IPS-18c (cell line): ENCODE measurements around the gene PLXNC1.

Experiments used
- H3K4me3 ChIP-seq: 2 replicates; pipeline ENCODE4 v1.7.0; 2013; ENCODE audit warnings: low read depth, mild to moderate bottlenecking, low read length, moderate library complexity; ENCODE audit not compliant: insufficient read depth
- H3K9me3 ChIP-seq: one replicate; pipeline ENCODE4 v1.6.1; 2013; ENCODE audit warnings: mild to moderate bottlenecking, low read length, moderate library complexity; ENCODE audit not compliant: control insufficient read depth, insufficient read depth

The PLXNC1 gene

GRCh38 chr12:94126067-94126466 is 22.3 kb upstream of the PLXNC1 start:
- Histone ChIP-seq H3K4me3 (no peak overlapping the region), H3K9me3 (no peaks in the 10 kb centered on the region)

GRCh38 chr12:94127239-94128131 is 20.9 kb upstream of the PLXNC1 start:
- no peaks in the 10 kb centered on the region for H3K9me3 ChIP-seq
- no peak overlapping the region for H3K4me3 ChIP-seq

- no peak overlapping the region for H3K4me3 ChIP-seq
- H3K9me3 ChIP-seq: no peaks in the 10 kb centered on the region
Measured at GRCh38 chr12:94128280-94128679, 20.1 kb upstream of the PLXNC1 start.

- Histone ChIP-seq H3K4me3 (no peak overlapping the region), H3K9me3 (no peaks in the 10 kb centered on the region)
Measured at GRCh38 chr12:94133964-94134795, 14.2 kb upstream of the PLXNC1 start.

GRCh38 chr12:94135896-94136295 is 12.5 kb upstream of the PLXNC1 start:
- H3K4me3 ChIP-seq: no peak overlapping the region
- no peaks in the 10 kb centered on the region for H3K9me3 ChIP-seq

- no peaks in the 10 kb centered on the region for H3K9me3 ChIP-seq
- no peak overlapping the region for H3K4me3 ChIP-seq
Measured at GRCh38 chr12:94139816-94140215, 8.6 kb upstream of the PLXNC1 start.

- H3K9me3 ChIP-seq: no peaks in the 10 kb centered on the region
- no peak overlapping the region for H3K4me3 ChIP-seq
Measured at GRCh38 chr12:94140556-94140955, 7.8 kb upstream of the PLXNC1 start.

DNA sequence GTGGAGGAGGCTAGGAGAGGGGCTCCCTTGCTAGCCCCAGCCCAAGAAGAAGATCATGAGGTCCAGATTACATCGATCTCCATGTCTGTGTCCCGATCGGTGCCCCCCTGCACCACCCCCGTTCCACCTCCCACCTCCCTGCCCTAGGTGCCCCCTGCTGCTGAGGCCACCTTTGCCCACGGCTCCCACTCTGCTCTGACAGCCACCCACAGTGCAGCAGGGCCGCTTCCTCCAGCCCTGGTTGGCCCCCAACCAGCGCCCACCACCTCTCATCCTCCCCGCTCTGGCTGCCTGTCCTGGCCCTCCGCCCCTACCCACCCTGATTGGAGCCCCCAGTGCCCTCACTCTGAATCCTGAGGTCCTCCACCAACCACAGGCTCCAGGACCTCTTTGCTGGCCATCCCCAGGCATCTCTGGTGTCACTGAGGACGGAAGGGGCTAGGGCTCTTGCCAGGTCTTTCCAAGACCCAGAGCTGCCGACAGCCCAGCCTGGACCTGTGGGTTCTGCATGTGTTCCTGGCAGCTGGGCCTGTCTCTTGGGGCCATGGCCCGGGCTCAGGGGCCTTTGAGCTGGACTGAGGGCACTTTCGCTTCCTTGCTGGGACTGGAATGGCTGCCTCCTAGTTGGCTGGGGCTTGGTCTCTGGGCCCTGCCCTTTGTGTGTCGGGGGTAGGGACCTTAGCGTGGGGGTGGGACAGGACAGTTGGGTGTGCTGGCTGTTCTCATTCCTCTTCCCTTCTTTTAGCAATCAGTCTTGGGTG is 7.2 kb upstream of the PLXNC1 start:
- Histone ChIP-seq H3K4me3 (no peak overlapping the region), H3K9me3 (no peaks in the 10 kb centered on the region)

DNA sequence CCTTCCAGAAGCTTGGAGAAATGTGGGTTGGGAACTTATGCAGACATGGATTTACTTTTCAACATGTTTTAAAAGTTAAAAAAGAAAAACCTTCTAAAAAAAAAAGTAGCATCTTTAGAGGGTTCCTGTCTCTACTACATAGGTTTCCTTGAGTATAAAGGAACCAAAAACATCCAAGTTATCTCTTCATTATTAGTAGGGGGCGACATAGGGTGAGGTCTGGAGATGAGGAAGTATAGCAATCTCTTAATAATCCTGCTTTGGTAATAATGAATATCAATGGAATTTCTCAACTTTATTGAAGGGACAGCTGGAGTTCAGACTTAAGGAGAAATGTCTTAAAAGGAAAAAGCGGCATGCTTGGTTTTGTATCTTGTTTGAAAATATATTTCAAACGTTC is 6.5 kb upstream of the PLXNC1 start:
- H3K4me3 ChIP-seq: no peak overlapping the region
- no peaks in the 10 kb centered on the region for H3K9me3 ChIP-seq

- Histone ChIP-seq H3K4me3 (no peak overlapping the region), H3K9me3 (no peaks in the 10 kb centered on the region)
Measured at GRCh38 chr12:94143438-94143837, 4.9 kb upstream of the PLXNC1 start.

GRCh38 chr12:94143951-94144350 is 4.4 kb upstream of the PLXNC1 start:
- H3K4me3 ChIP-seq: no peak overlapping the region
- no peaks in the 10 kb centered on the region for H3K9me3 ChIP-seq

GRCh38 chr12:94144781-94145180 is 3.6 kb upstream of the PLXNC1 start:
- H3K4me3 ChIP-seq: no peak overlapping the region
- H3K9me3 ChIP-seq: no peaks in the 10 kb centered on the region

GRCh38 chr12:94145191-94145983 is 3.0 kb upstream of the PLXNC1 start:
- H3K9me3 ChIP-seq: no peaks in the 10 kb centered on the region
- no peak overlapping the region for H3K4me3 ChIP-seq

GRCh38 chr12:94146166-94146936 is 2.0 kb upstream of the PLXNC1 start:
- no peak overlapping the region for H3K4me3 ChIP-seq

DNA sequence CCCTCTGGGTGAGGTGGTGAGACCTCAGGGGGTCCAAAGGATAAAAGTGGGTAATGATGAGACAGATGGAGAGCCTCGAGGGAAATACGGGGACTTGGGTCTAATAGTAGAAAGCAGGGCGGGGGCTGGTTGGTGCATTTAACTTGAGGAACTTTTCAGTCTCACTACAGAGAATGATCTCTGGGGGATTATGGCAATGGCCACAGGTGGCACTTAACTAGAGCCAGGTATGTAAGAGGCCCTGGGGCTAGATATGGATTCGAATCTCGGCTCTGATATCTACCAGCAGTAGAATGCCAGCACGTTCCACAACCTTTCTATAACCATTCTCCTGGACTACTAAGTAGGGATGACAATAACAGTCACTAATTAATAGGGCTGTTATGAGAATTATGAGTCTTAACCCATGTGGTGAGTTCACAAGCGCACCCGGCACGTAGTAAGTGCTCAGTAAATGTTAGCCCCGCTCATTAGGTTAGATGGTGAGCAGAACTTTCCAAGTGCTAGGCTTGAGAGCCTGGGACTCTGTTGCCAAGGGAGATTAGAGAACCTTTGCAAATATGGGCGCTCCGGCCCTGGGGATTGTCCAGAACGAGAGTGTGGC is 888 bp upstream of the PLXNC1 start:
- H3K4me3 ChIP-seq: peak overlapping the region; percentile 52
- H3K9me3 ChIP-seq: no peaks in the 10 kb centered on the region

More at GRCh38 chr12:94146166-94146936, 2.0 kb upstream of the PLXNC1 start:
- no peaks in the 10 kb centered on the region for H3K9me3 ChIP-seq

DNA sequence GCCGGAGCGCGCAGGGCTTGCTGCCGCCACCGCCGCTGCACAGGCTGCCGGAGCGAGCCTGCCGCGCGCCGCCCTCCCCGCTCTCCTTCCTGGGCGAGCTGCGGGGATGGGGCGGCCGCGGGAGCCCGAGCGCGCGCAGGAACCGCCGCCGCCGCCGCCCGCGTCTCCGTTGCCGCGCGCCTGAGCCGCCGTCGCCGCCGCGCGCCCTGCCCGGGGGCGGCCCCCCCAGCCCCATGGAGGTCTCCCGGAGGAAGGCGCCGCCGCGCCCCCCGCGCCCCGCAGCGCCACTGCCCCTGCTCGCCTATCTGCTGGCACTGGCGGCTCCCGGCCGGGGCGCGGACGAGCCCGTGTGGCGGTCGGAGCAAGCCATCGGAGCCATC is 352 bp downstream of the PLXNC1 start:
- no peaks in the 10 kb centered on the region for H3K9me3 ChIP-seq
- H3K4me3 ChIP-seq: peak overlapping the region; percentile 64
